ENCODE data around the gene TPCN1.

The TPCN1 gene

GRCh38 chr12:113236539-113237399 lies 15.5 kb downstream of the TPCN1 start:
- DNase-seq: no peak
- in situ Hi-C loops (cut with MboI; ENCODE audit: low pct_unique_long_range_greater_than_20kb, low sequenced_read_pairs): no loop called here

- peak; percentile 73 for DNase-seq
- in situ Hi-C loops (cut with MboI; ENCODE audit: low pct_unique_long_range_greater_than_20kb, low sequenced_read_pairs): no loop called here
Measured at GRCh38 chr12:113237748-113238147, 16.5 kb downstream of the TPCN1 start.

GRCh38 chr12:113238309-113238708 lies 17.0 kb downstream of the TPCN1 start:
- no peak for DNase-seq
- in situ Hi-C loops (cut with MboI; ENCODE audit: low pct_unique_long_range_greater_than_20kb, low sequenced_read_pairs): no loop called here

- DNase-seq: no peak
- in situ Hi-C loops (cut with MboI; ENCODE audit: low pct_unique_long_range_greater_than_20kb, low sequenced_read_pairs): no loop called here
Measured at GRCh38 chr12:113239288-113239771, 18.1 kb downstream of the TPCN1 start.

GRCh38 chr12:113239811-113240331 lies 18.6 kb downstream of the TPCN1 start:
- in situ Hi-C loops (cut with MboI; ENCODE audit: low pct_unique_long_range_greater_than_20kb, low sequenced_read_pairs): no loop called here

GRCh38 chr12:113240395-113240794 lies 19.1 kb downstream of the TPCN1 start:
- in situ Hi-C loops (cut with MboI; ENCODE audit: low pct_unique_long_range_greater_than_20kb, low sequenced_read_pairs): no loop called here

More at GRCh38 chr12:113239811-113240331, 18.6 kb downstream of the TPCN1 start:
- no peak for DNase-seq

GRCh38 chr12:113241191-113242025 lies 20.1 kb downstream of the TPCN1 start:
- in situ Hi-C loops (cut with MboI; ENCODE audit: low pct_unique_long_range_greater_than_20kb, low sequenced_read_pairs): no loop called here
- DNase-seq: no peak

More at GRCh38 chr12:113240395-113240794, 19.1 kb downstream of the TPCN1 start:
- DNase-seq: no peak

- in situ Hi-C loops (cut with MboI; ENCODE audit: low pct_unique_long_range_greater_than_20kb, low sequenced_read_pairs): no loop called here
- peak; percentile 61 for DNase-seq
Measured at GRCh38 chr12:113242026-113242418, 20.8 kb downstream of the TPCN1 start.

- in situ Hi-C loops (cut with MboI; ENCODE audit: low pct_unique_long_range_greater_than_20kb, low sequenced_read_pairs): no loop called here
- no peak for DNase-seq
Measured at GRCh38 chr12:113242560-113242959, 21.3 kb downstream of the TPCN1 start.

- in situ Hi-C loops (cut with MboI; ENCODE audit: low pct_unique_long_range_greater_than_20kb, low sequenced_read_pairs): no loop called here
- no peak for DNase-seq
Measured at GRCh38 chr12:113244047-113244460, 22.8 kb downstream of the TPCN1 start.

- DNase-seq: no peak
- in situ Hi-C loops (cut with MboI; ENCODE audit: low pct_unique_long_range_greater_than_20kb, low sequenced_read_pairs): no loop called here
Measured at GRCh38 chr12:113244478-113244958, 23.3 kb downstream of the TPCN1 start.

- DNase-seq: peak; percentile 84
- in situ Hi-C loops (cut with MboI; ENCODE audit: low pct_unique_long_range_greater_than_20kb, low sequenced_read_pairs): no loop called here
Measured at GRCh38 chr12:113245695-113246477, 24.6 kb downstream of the TPCN1 start.

GRCh38 chr12:113246478-113247122 lies 25.3 kb downstream of the TPCN1 start:
- in situ Hi-C loops (cut with MboI; ENCODE audit: low pct_unique_long_range_greater_than_20kb, low sequenced_read_pairs): no loop called here
- no peak for DNase-seq

GRCh38 chr12:113247123-113248050 lies 26.1 kb downstream of the TPCN1 start:
- peak; percentile 58 for DNase-seq
- in situ Hi-C loops (cut with MboI; ENCODE audit: low pct_unique_long_range_greater_than_20kb, low sequenced_read_pairs): no loop called here

GRCh38 chr12:113248051-113248825 lies 27.0 kb downstream of the TPCN1 start:
- DNase-seq: no peak
- in situ Hi-C loops (cut with MboI; ENCODE audit: low pct_unique_long_range_greater_than_20kb, low sequenced_read_pairs): no loop called here

GRCh38 chr12:113248842-113249435 lies 27.7 kb downstream of the TPCN1 start:
- in situ Hi-C loops (cut with MboI; ENCODE audit: low pct_unique_long_range_greater_than_20kb, low sequenced_read_pairs): no loop called here
- no peak for DNase-seq

Measured in KBM-7 (cell line).